ENCODE results near the gene KCNG2. TPM values are rescaled to one million over a fixed set of nuclear protein-coding genes. Genes with fewer than 3 reads are reported as not detected.

KCNG2 gene
- total RNA-seq, 2 experiments from 2014 or later, result not detected

DNA sequence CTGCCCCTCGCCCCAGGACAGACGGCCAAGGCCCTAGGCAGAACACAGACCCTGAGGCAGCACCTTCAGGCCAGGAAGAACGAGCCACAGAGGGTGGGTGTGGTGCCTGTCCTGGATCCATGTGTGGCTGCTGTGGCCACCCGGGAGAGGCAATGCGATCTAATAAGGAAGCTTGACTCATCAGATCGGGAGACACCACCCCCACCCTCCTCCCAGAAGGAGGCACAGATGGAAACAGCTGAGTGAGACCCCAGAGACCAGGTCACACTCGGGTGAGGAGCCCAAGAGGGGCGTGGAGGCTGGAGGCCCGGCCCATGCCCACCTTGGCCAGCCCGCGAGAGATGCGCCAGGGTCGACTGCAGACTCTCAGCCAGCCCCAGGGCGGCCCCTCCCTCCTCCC, 20.3 kb downstream of the KCNG2 start:
- Mint-ChIP-seq H3K9me3 (no peaks in the 10 kb centered on the region), H3K36me3 (ENCODE audit: low read depth) (no peaks in the 10 kb centered on the region), H3K4me3 (no peak overlapping the region), H3K27ac (no peak overlapping the region), H3K27me3 (peaks cover 1% of the 10 kb centered on the region), H3K4me1 (no peaks in the 10 kb centered on the region)
- ChIA-PET CTCF (no interaction called here), POLR2A (no interaction called here)
- no peak for DNase-seq

DNA sequence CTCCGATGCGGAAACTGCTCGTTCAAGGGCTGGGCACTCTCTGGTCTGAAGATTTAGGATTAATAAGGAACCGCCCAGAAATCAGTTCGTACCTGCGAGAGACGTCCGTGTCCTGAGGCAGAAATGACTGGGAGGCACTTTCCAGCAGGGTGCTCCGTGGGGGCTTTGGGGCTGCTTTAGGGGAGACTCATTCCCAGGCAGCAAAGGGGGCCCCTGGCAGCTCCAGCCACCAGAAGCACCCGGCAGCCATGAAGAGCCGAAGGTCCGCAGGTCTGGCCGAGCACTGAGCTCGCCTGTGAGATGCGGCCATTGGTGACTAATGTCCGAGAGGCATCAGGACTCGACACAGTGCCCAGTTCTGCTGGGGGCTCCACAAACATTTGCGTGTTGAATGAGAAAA, 20.9 kb downstream of the KCNG2 start:
- DNase-seq, result no peak
- ChIA-PET POLR2A (no interaction called here), CTCF (no interaction called here)
- H3K9me3 Mint-ChIP-seq, result no peaks in the 10 kb centered on the region
- no peaks in the 10 kb centered on the region for H3K27me3 Mint-ChIP-seq
- no peaks in the 10 kb centered on the region for H3K4me1 Mint-ChIP-seq
- H3K27ac Mint-ChIP-seq, result no peak overlapping the region
- no peak overlapping the region for H3K4me3 Mint-ChIP-seq
- H3K36me3 Mint-ChIP-seq (ENCODE audit: low read depth), result no peaks in the 10 kb centered on the region

DNA sequence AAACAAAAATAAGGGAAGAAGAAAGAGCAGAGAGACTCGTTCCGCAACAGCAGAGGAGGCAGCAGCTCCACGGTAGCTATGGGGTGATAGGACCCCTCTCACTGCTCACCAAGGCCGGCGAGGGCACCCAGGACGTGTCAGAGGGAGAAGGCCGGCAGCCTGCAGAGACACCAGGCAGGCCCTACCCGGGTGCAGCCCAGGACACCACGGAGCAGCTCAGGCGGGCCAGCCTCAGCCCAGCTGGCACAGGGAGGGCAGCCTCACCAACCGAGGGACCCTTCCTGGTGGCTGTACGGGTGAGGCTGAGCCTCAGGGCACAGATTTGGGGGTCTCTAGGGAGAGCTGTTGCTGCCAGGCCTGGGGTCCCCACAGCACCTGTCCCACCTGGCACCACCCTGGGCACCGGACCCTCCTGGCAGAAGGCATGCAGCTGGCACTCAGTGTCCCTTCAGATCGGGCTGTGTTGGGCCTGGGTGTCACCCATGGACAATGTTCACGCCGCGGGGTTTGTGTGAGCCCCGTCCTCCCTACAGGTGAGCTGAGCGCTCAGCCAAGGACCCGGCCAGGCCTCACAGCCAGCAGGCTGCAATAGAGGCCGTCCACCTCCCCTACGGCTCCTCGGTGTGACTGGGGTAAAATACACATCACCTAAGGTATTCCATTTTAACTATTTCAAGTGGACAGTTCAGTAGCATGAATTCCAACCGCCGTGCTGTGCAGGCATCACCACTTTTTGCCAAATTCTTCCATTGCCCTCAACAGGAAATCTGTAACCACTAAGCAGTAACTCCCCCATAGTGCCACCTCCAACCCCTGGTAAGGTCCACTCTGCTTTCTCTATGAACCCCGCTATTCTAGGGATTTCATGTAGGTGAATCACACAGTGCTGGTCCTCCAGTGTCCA, 21.6 kb downstream of the KCNG2 start:
- H3K9me3 Mint-ChIP-seq, result no peaks in the 10 kb centered on the region
- no peak for DNase-seq
- H3K4me1 Mint-ChIP-seq, result no peaks in the 10 kb centered on the region
- CTCF ChIA-PET, result no interaction called here
- H3K36me3 Mint-ChIP-seq (ENCODE audit: low read depth), result no peaks in the 10 kb centered on the region
- no peak overlapping the region for H3K27ac Mint-ChIP-seq
- H3K27me3 Mint-ChIP-seq, result no peaks in the 10 kb centered on the region
- no peak overlapping the region for H3K4me3 Mint-ChIP-seq
- POLR2A ChIA-PET, result no interaction called here

DNA sequence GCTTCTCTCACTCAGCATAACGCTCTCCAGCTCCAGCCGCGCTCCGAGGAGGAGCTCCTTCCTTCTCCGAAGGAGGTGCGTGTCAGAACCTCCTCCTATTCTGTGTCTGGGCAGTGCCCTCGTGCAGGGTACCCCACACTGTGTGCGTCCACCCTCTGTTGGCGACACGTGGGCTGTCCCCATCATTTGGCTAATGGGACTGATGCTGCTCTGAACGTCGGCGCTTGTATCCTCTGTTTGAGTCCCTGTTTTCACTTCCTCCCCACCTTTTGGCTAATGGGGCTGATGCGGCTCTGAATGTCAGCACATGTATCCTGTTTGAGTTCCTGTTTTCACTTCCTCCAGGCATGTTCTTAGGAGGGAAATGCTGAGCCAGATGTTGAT, 22.2 kb downstream of the KCNG2 start:
- Mint-ChIP-seq H3K4me1 (no peaks in the 10 kb centered on the region), H3K36me3 (ENCODE audit: low read depth) (no peaks in the 10 kb centered on the region), H3K9me3 (no peaks in the 10 kb centered on the region), H3K4me3 (no peak overlapping the region), H3K27ac (no peak overlapping the region), H3K27me3 (no peaks in the 10 kb centered on the region)
- ChIA-PET POLR2A (no interaction called here), CTCF (no interaction called here)
- DNase-seq, result no peak

DNA sequence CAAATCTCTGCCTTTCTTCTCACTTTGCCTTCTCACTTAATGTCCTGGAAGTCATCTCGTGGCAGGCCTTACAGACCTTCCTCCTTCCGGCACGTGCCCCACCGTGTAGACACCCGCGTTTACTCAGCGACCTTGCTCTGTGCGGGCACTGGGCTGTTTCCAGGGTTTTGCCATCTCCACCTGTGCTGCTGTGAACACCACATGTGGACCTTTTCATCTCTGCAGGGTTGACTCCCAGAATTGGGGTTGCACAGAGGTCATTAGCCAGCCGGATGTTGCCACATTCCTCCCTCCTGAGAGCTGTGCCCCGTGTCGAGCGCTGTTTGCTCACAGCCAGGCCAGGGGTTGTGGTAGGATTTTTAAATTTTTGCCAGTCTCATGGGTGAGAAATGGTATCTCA, 25.4 kb downstream of the KCNG2 start:
- H3K4me3 Mint-ChIP-seq, result no peak overlapping the region

DNA sequence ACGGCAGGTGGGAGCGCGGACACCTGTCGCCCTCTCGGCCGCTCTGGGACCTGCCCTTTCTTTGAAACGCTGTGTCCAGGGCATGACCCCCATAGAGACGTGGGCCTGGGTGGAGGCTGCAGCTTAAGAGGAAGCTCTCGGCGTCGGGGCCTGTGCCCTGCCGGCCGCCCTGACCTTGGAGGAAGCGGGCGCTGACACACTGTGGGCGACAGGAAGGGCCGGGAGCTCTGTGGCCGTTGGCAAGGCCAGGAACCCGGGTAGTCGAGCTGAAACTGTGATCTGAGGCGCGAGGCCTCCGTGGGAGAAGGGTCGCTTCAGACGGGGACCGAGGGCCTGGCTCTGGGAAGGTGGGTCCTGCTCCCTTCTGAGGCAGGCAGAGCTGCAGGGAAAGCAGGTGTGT, 28.2 kb downstream of the KCNG2 start:
- CTCF ChIA-PET, result no interaction called here
- Mint-ChIP-seq H3K27ac (no peak overlapping the region), H3K4me1 (no peaks in the 10 kb centered on the region), H3K9me3 (no peaks in the 10 kb centered on the region), H3K4me3 (no peak overlapping the region), H3K27me3 (no peaks in the 10 kb centered on the region), H3K36me3 (ENCODE audit: low read depth) (no peaks in the 10 kb centered on the region)
- DNase-seq, result no peak
- POLR2A ChIA-PET, result no interaction called here

More for the DNA sequence above, 25.4 kb downstream of the KCNG2 start:
- H3K27me3 Mint-ChIP-seq, result no peaks in the 10 kb centered on the region
- DNase-seq, result no peak
- no peaks in the 10 kb centered on the region for H3K9me3 Mint-ChIP-seq
- ChIA-PET CTCF (no interaction called here), POLR2A (no interaction called here)
- no peaks in the 10 kb centered on the region for H3K4me1 Mint-ChIP-seq
- H3K27ac Mint-ChIP-seq, result no peak overlapping the region
- no peaks in the 10 kb centered on the region for H3K36me3 Mint-ChIP-seq (ENCODE audit: low read depth)

DNA sequence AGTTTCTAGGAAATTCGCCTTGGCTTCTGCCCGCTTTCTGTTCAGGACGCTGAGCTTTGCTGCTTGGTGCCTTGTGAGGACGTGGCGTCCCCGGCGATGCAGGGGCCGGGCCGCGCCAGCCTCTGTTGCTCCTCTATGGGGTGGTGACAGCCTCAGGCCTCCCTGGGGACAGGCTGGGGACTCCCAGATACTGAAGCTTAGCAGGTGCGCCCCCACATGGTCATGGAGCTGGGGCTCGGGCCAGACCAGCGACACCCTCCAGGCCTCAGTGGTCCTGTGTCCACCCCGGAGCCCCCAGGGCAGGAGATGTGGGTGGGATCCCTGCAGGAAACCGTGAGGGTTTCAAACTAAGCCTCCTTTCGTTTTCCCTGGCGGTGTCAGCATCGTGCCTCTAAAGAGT, 29.2 kb downstream of the KCNG2 start:
- ChIA-PET CTCF (no interaction called here), POLR2A (no interaction called here)
- DNase-seq, result no peak
- H3K9me3 Mint-ChIP-seq, result no peaks in the 10 kb centered on the region
- no peaks in the 10 kb centered on the region for H3K27me3 Mint-ChIP-seq
- no peak overlapping the region for H3K4me3 Mint-ChIP-seq
- H3K36me3 Mint-ChIP-seq (ENCODE audit: low read depth), result no peaks in the 10 kb centered on the region
- H3K27ac Mint-ChIP-seq, result no peak overlapping the region
- H3K4me1 Mint-ChIP-seq, result no peaks in the 10 kb centered on the region

DNA sequence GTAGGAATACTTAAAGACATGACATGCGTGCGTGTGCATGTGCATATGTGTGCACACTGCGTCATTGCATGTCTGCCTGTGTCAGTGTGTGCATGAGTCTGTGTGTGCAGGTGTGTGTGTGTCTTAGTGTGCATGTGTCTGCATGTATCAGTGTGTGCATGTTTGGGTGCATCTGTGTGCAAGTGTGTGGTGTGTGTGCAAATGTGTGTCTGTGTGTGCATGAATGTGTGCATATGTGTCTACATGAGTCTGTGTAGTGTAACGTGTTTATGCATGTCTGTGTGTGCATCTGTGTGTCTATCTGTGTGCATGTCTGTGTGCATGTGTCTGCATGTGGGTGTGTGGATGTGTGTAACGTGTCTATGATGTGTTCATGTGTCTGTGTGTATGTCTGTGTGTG, 30.5 kb downstream of the KCNG2 start:
- no peaks in the 10 kb centered on the region for H3K4me1 Mint-ChIP-seq
- no peaks in the 10 kb centered on the region for H3K36me3 Mint-ChIP-seq (ENCODE audit: low read depth)
- POLR2A ChIA-PET, result no interaction called here
- no peaks in the 10 kb centered on the region for H3K9me3 Mint-ChIP-seq
- CTCF ChIA-PET, result no interaction called here
- H3K27ac Mint-ChIP-seq, result no peak overlapping the region
- no peaks in the 10 kb centered on the region for H3K27me3 Mint-ChIP-seq
- no peak for DNase-seq
- H3K4me3 Mint-ChIP-seq, result no peak overlapping the region

DNA sequence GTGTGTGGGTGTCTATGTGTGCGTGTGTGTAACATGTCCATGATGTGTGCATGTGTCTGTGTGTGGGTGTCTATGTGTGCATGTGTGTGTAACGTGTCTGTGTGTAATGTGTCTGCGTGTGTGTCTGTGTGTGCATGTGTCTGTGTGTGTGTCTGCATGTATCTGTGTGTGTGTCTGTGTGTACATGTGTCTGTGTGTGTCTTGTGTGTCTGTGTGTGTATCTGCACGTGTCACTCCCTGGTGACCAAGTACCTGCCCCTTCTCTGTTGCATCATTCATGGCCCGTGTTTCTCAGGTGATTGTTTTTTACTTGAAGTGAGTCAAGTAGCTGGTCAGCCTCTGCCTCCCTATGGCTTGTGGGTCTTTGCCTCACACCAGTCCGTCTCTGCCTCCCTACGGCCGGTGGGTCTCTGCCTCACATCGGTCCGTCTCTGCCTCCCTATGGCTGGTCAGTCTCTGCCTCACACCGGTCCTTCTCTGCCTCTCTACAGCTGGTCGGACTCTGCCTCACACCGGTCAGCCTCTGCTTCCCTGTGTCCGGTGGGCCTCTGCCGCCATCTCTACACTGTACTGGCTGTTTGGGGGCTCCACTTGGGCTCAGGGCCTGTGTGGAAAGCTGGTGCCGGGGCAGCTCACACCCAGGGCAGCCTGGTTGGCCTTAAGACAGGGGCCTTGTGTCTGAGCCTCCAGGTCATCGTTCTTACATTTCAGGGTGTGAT, 31.6 kb downstream of the KCNG2 start:
- no peaks in the 10 kb centered on the region for H3K36me3 Mint-ChIP-seq (ENCODE audit: low read depth)
- no peak for DNase-seq
- POLR2A ChIA-PET, result no interaction called here
- H3K9me3 Mint-ChIP-seq, result no peaks in the 10 kb centered on the region
- no peak overlapping the region for H3K27ac Mint-ChIP-seq
- CTCF ChIA-PET, result no interaction called here
- no peaks in the 10 kb centered on the region for H3K27me3 Mint-ChIP-seq
- H3K4me1 Mint-ChIP-seq, result no peaks in the 10 kb centered on the region
- H3K4me3 Mint-ChIP-seq, result no peak overlapping the region

DNA sequence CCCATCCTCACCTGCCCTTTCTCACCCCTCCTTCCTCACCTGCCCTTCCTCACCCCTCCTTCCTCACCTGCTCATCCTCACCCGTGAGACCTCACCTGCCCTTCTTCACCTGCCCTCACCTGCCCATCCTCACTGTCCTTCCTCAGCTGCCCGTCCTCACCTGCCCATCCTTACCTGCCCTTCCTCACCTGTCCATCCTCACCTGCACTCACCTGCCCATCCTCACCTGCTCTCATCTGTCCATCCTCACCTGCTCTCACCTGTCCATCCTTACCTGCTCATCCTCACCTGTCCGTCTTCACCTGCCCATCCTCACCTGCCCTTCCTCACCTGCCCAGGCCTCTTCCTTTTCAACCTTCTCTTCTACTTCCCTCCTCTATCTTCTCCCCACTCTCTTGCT, 34.4 kb downstream of the KCNG2 start:
- H3K27me3 Mint-ChIP-seq, result peaks cover 9% of the 10 kb centered on the region
- no peaks in the 10 kb centered on the region for H3K36me3 Mint-ChIP-seq (ENCODE audit: low read depth)

DNA sequence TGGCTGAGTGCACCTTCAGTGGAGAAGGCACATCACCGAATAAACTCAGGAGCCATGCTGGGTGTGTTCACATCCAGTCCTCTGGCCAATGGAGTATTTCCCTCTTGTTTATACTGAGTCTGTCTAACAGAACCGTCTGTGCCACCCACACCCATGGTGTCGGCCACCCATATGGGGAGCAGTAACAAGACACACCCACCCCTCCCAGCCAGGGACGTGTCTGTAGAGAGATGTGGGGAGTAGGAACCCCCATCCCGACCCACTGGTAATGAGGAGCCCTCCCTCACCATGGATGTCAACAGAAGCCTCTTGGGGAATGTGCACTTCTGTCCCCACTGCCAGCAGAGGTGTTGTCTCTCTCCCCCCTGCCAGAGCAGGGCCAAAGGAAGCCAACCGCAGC, 37.1 kb downstream of the KCNG2 start:
- Mint-ChIP-seq H3K9me3 (no peaks in the 10 kb centered on the region), H3K27me3 (peaks cover 15% of the 10 kb centered on the region), H3K4me3 (no peak overlapping the region), H3K4me1 (no peaks in the 10 kb centered on the region), H3K27ac (no peak overlapping the region), H3K36me3 (ENCODE audit: low read depth) (no peaks in the 10 kb centered on the region)
- no peak for DNase-seq
- ChIA-PET CTCF (no interaction called here), POLR2A (no interaction called here)

More for the DNA sequence above, 34.4 kb downstream of the KCNG2 start:
- H3K4me3 Mint-ChIP-seq, result no peak overlapping the region
- H3K4me1 Mint-ChIP-seq, result no peaks in the 10 kb centered on the region
- no peak overlapping the region for H3K27ac Mint-ChIP-seq
- H3K9me3 Mint-ChIP-seq, result no peaks in the 10 kb centered on the region
- DNase-seq, result no peak
- ChIA-PET CTCF (no interaction called here), POLR2A (no interaction called here)

DNA sequence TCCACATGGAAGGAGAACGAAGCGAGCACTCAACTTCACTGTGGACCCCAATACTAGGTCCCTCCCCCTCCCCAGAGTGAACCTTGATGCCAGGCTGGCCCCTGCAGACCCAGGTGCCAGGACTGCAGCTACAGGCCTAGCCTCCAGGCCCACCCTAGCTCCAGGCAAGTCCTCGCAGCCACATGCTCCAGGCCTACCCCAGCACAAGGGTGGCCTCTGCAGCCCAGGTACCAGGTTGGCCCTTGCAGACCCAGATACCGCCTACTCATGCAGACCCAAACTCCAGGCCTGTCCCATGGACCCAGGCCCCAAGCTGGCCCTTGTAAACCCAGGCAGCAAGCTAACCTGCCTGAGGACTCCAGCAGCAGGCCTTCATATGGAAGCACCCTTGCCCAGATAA, 44.2 kb downstream of the KCNG2 start:
- CTCF ChIA-PET, result no interaction called here
- no peaks in the 10 kb centered on the region for H3K36me3 Mint-ChIP-seq (ENCODE audit: low read depth)

DNA sequence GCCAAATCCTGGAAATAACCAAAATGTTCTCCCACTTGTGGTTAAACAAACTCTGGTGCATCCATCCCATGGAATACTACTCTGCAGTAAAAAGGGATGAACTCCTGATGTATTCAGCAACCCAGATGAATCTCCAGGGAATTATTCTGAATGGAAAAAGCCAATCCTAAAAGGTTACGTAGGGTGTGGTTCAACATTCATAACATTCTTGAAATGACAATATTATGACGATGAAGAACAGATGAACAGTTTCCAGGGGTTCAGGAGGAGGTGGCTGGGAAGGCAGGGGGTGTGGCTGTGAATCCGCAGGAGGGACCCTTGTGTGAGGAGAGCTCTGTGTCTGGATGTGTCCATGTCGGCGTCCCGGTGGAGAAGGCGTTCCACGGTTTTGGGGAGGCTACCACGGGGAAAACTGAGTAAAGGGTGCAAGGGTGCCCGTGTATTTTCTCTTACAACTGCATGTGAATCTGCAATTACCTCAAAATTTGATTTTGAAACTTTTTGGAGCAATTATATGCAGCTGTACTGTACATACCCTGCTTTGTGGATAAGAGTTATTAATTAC, 47.3 kb downstream of the KCNG2 start:
- ChIA-PET CTCF (no interaction called here), POLR2A (no interaction called here)
- no peak overlapping the region for H3K27ac Mint-ChIP-seq
- H3K36me3 Mint-ChIP-seq (ENCODE audit: low read depth), result no peaks in the 10 kb centered on the region
- DNase-seq, result no peak
- no peaks in the 10 kb centered on the region for H3K4me1 Mint-ChIP-seq
- no peaks in the 10 kb centered on the region for H3K9me3 Mint-ChIP-seq
- peaks cover 14% of the 10 kb centered on the region for H3K27me3 Mint-ChIP-seq
- no peak overlapping the region for H3K4me3 Mint-ChIP-seq

More for the DNA sequence above, 44.2 kb downstream of the KCNG2 start:
- no peak overlapping the region for H3K27ac Mint-ChIP-seq
- no peak for DNase-seq
- peaks cover 21% of the 10 kb centered on the region for H3K27me3 Mint-ChIP-seq
- no peak overlapping the region for H3K4me3 Mint-ChIP-seq
- H3K4me1 Mint-ChIP-seq, result no peaks in the 10 kb centered on the region
- no peaks in the 10 kb centered on the region for H3K9me3 Mint-ChIP-seq
- POLR2A ChIA-PET, result no interaction called here

Measured in activated CD4-positive, alpha-beta memory T cell treated with anti-CD3 and anti-CD28 coated beads, Interleukin-2, amount 10 ng/mL, durations not matched to agents 7 days and 5 days (primary cell).